Measurements from ENCODE around the gene EPHB2.

GRCh38 chr1:22815421-22816066 is 104.9 kb downstream of the EPHB2 start:
- TF ChIP-seq EZH2 (IDR thresholded peaks at IDR 0.05; ENCODE audit: borderline replicate concordance, low read depth, low read length, severe bottlenecking) (no peak), POLR2AphosphoS5 (IDR thresholded peaks at IDR 0.05; ENCODE audit: insufficient read depth, low read depth, low read length) (no peak), MAX (IDR thresholded peaks at IDR 0.05; ENCODE audit: insufficient read depth, insufficient read length) (no peak), POLR2A (IDR thresholded peaks at IDR 0.05; ENCODE audit: low read depth, low read length) (no peak), GATA2 (IDR thresholded peaks at IDR 0.05; ENCODE audit: insufficient read depth, insufficient read length, low read depth, low read length) (no peak), MYC (IDR thresholded peaks at IDR 0.05; ENCODE audit: low read depth, low read length) (no peak), FOS (IDR thresholded peaks at IDR 0.05; ENCODE audit: borderline replicate concordance, insufficient read depth, low read length) (no peak), JUN (IDR thresholded peaks at IDR 0.05; ENCODE audit: borderline replicate concordance, insufficient read depth, insufficient read length, low read depth) (no peak)
- TF ChIP-seq, protein P1, sequence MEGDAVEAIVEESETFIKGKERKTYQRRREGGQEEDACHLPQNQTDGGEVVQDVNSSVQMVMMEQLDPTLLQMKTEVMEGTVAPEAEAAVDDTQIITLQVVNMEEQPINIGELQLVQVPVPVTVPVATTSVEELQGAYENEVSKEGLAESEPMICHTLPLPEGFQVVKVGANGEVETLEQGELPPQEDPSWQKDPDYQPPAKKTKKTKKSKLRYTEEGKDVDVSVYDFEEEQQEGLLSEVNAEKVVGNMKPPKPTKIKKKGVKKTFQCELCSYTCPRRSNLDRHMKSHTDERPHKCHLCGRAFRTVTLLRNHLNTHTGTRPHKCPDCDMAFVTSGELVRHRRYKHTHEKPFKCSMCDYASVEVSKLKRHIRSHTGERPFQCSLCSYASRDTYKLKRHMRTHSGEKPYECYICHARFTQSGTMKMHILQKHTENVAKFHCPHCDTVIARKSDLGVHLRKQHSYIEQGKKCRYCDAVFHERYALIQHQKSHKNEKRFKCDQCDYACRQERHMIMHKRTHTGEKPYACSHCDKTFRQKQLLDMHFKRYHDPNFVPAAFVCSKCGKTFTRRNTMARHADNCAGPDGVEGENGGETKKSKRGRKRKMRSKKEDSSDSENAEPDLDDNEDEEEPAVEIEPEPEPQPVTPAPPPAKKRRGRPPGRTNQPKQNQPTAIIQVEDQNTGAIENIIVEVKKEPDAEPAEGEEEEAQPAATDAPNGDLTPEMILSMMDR (IDR thresholded peaks at IDR 0.05; ENCODE audit: extremely low read depth in 1 of 2, insufficient read depth in 1 of 2, low read depth in 1 of 2, low read length in 2 of 2) = no peak
